GM12878 (cell line): ENCODE data around the gene GJA1. TPM values are rescaled to one million over a fixed set of nuclear protein-coding genes. Genes with fewer than 3 reads are reported as not detected.

Source experiments
- ATAC-seq: fragments of 200-7000 bp; cut with Tn5 transposase; 3 replicates; pipeline ENCODE4 v1.9.1; 2020; ENCODE audit warnings: mild to moderate bottlenecking, moderate library complexity
- BruUV-seq: library from RNA; stranded (reverse); fragments of 400-500 nt; replicated peaks from 2 replicates; lab custom pipeline; 2021; lab: Mats Ljungman, UMichigan
- CTCF ChIA-PET: fragments of 300-600 bp; sonication (Branson Sonifier 250); formaldehyde crosslinking; extraction: SDS; loops from one replicate; lab custom pipeline; 2021; ENCODE audit warnings: inconsistent platforms; lab: Yijun Ruan, JAX
- POLR2A ChIA-PET: fragments of 350-600 bp; formaldehyde crosslinking; extraction: SDS; loops from one replicate; lab custom pipeline; 2021; ENCODE audit warnings: inconsistent platforms; lab: Charles Lee
- RAD21 ChIA-PET: fragments of 300-600 bp; sonication (Branson Sonifier 250); formaldehyde crosslinking; loops from one replicate; lab custom pipeline; 2023; ENCODE audit warnings: antibody characterized with exemption; ENCODE audit not compliant: unreplicated experiment; lab: Charles Lee
- SMC1A ChIA-PET: fragments of 300-600 bp; sonication (Branson Sonifier 250); formaldehyde crosslinking; loops from one replicate; lab custom pipeline; 2023; ENCODE audit not compliant: unreplicated experiment, uncharacterized antibody; lab: Charles Lee
- DNase-seq: peaks from one replicate; pipeline ENCODE4 v3.0.0-alpha.2; 2011; ENCODE audit warnings: low read depth, low spot score
- FAIRE-seq: peaks from 3 replicates; lab custom pipeline; 2011; peaks lifted over from hg19 to GRCh38; lab: Jason Lieb, UNC
- H2AFZ ChIP-seq: 2 replicates; pipeline ENCODE4 v1.6.0; 2011; ENCODE audit warnings: low read depth, low read length, control low read depth; ENCODE audit not compliant: control insufficient read depth
- H3K27ac ChIP-seq: 2 replicates; pipeline ENCODE4 v1.5.1; 2011; ENCODE audit warnings: control low read depth; ENCODE audit not compliant: control insufficient read depth, insufficient read depth
- H3K27me3 ChIP-seq, 2 experiments: replicated peaks in 1 of 2; 2 replicates each; pipeline versions ENCODE4 v1.6.0 to v1.6.1; 2011; ENCODE audit warnings: low read length in 1 of 2; ENCODE audit not compliant: control insufficient read depth in 2 of 2, insufficient read depth in 2 of 2
- H3K36me3 ChIP-seq, 2 experiments: 2 replicates each; pipeline ENCODE4 v1.5.1; 2011; ENCODE audit warnings: low read length in 1 of 2; ENCODE audit not compliant: control insufficient read depth in 2 of 2, insufficient read depth in 2 of 2
- H3K4me1 ChIP-seq: 2 replicates; pipeline ENCODE4 v1.6.1; 2011; ENCODE audit warnings: mild to moderate bottlenecking, low read length, moderate library complexity, mixed read lengths; ENCODE audit not compliant: control insufficient read depth, insufficient read depth
- H3K4me2 ChIP-seq: 2 replicates; pipeline ENCODE4 v1.6.0; 2011; ENCODE audit warnings: control low read depth; ENCODE audit not compliant: control insufficient read depth, insufficient read depth
- H3K4me3 ChIP-seq: fragments of 200-600 bp; sonication (generic); 2 replicates; pipeline ENCODE4 v1.5.1; 2016
- H3K79me2 ChIP-seq: 2 replicates; pipeline ENCODE4 v1.6.0; 2011; ENCODE audit warnings: low read length; ENCODE audit not compliant: control insufficient read depth, insufficient read depth
- H3K9ac ChIP-seq: 2 replicates; pipeline ENCODE4 v1.8.0; 2011; ENCODE audit warnings: low read length, control low read depth, mixed read lengths; ENCODE audit not compliant: control insufficient read depth, insufficient read depth
- H3K9me3 ChIP-seq: replicated peaks from 3 replicates; pipeline ENCODE4 v1.5.1; 2011; ENCODE audit warnings: mild to moderate bottlenecking, low read length; ENCODE audit not compliant: control insufficient read depth, insufficient read depth
- H4K20me1 ChIP-seq: 2 replicates; pipeline ENCODE4 v1.6.0; 2011; ENCODE audit not compliant: control insufficient read depth, insufficient read depth
- CHD4 ChIP-seq: fragments of 200-600 bp; sonication (generic); IDR thresholded peaks from 2 replicates; pipeline ENCODE4 v1.6.1; 2016; ENCODE audit warnings: mild to moderate bottlenecking
- IKZF1 ChIP-seq: fragments of 450-650 bp; conservative IDR thresholded peaks from 2 replicates; pipeline ENCODE4 v1.6.1; 2017; ENCODE audit warnings: antibody characterized with exemption, mild to moderate bottlenecking
- MXI1 ChIP-seq: fragments of 150-350 bp; IDR thresholded peaks from 2 replicates; pipeline ENCODE4 v1.6.1; 2011; ENCODE audit warnings: low read depth, mild to moderate bottlenecking, inconsistent platforms, low read length, improper control_type of control experiment
- RBBP5 ChIP-seq: fragments of 200-600 bp; sonication (generic); conservative IDR thresholded peaks from 2 replicates; pipeline ENCODE4 v1.6.1; 2016
- RCOR1 ChIP-seq: conservative IDR thresholded peaks from 2 replicates; pipeline ENCODE4 v1.6.1; 2012; ENCODE audit warnings: low read depth, low read length, improper control_type of control experiment
- RUNX3 ChIP-seq: IDR thresholded peaks from 2 replicates; pipeline ENCODE4 v1.6.1; 2012; ENCODE audit warnings: low read length, inconsistent platforms
- SUZ12 ChIP-seq: fragments of 200-600 bp; sonication (generic); IDR thresholded peaks from one replicate; pipeline ENCODE4 v1.6.1; 2018; ENCODE audit warnings: antibody characterized with exemption, mild to moderate bottlenecking; ENCODE audit not compliant: unreplicated experiment
- ZBED1 ChIP-seq: IDR thresholded peaks from 2 replicates; pipeline ENCODE4 v1.6.1; 2016; ENCODE audit warnings: borderline replicate concordance
- WGBS: methylation state at CpG from one replicate; pipeline ENCODE4 v1.1.6; 2016; ENCODE audit warnings: low lambda C conversion rate; ENCODE audit not compliant: insufficient replicate concordance, insufficient coverage; ENCODE audit errors: missing lambda C conversion rate; 5-methylcytosine and 5-hydroxymethylcytosine counted together
- in situ Hi-C: fragments of 300-500 bp; cut with MboI; formaldehyde crosslinking; loops from 9 replicates; pipeline ENCODE4 v1.14.3; 2018; ENCODE audit warnings: mixed read lengths
- intact Hi-C: fragments of 100-400 bp; cut with micrococcal nuclease; formaldehyde crosslinking; loops from one replicate; pipeline ENCODE4 v1.14.2; 2022; ENCODE audit not compliant: unreplicated experiment
- polyA plus RNA-seq, 11 experiments: library from polyadenylated mRNA; depleted of rRNA in 4 of 11; unstranded in 6 of 11; stranded (reverse) in 5 of 11; fragments of >200 nt; fragmentation: Nextera tagmentation in 4 of 11; fragmentation: Illumina TruSeq in 1 of 11; extraction: Ambion mirVana in 4 of 11; extraction: Trizol in 1 of 11; gene quantifications; 1 replicate in 1 of 11; 2 replicates in 10 of 11; pipeline versions ENCODE4 v1.2.1 to v1.2.3, GENCODE V29; 2011 to 2016; ENCODE audit warnings: inconsistent platforms in 2 of 11, missing spikeins in 2 of 11, low read depth in 1 of 11
- total RNA-seq, 4 experiments: library from RNA; depleted of rRNA in 3 of 4; stranded (reverse); fragments of >200 nt in 3 of 4; fragmentation: Illumina TruSeq in 1 of 4; extraction: Trizol in 1 of 4; gene quantifications; 2 replicates each; pipeline versions ENCODE4 v1.2.1 to v1.2.3, GENCODE V29; 2013 to 2021
- TF ChIP-seq, protein P1 (sequence below): fragments of 450-650 bp; IDR thresholded peaks from 2 replicates; pipeline ENCODE4 v1.6.1; 2017; ENCODE audit warnings: mild to moderate bottlenecking, moderate library complexity
- TF ChIP-seq, protein P2 (sequence below): IDR thresholded peaks from 2 replicates; pipeline ENCODE4 v1.6.1; 2012; ENCODE audit warnings: mild to moderate bottlenecking, low read depth, low read length
- TF ChIP-seq, protein P3 (sequence below): fragments of 450-650 bp; IDR thresholded peaks from 2 replicates; pipeline ENCODE4 v1.6.1; 2017; ENCODE audit warnings: antibody characterized with exemption, mild to moderate bottlenecking, moderate library complexity

Gene GJA1
- total and polyA plus RNA-seq, 10 of the 15 experiments (the other 5 are each of a cell fraction or from before 2014, with no cell fraction given) = 0.11 to 0.69 (median 0.11) TPM; not detected in 7

DNA sequence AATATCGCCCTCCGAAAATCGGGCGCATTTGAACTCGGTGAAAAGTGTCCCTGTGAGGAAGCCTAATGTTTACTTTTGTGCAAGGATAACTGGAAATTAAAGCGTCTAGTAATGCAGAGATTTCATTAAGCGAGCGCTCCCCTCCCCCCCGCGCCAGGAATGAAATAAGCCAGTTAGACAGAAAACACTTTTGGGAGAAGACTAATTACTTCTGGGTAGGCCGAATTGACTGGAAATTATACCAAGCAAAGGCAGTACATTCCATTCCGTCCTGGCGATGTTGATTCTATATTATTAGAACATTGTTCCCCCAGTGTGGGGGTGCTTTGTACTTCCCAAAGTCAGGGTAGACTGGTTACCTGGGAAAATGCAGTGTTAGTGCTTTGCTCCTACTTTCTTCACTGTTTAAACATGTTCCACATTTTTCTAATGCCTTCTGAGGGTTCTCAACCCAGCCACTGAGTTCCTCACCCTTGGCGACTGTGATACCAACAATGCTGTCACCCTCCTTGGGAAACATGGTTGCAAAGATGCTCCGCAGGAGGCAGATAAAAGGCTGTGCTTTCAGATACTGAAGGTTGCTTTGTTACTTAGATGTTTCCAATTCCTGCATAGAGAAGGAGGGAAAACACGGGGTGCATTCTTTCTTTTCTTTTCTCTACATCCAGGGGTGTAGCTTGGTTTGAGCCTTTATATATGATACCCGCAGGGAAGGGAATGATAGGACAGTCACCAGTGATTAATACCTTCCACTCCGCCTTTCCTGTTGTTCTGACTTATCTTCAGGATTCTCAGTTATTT, 2.6 kb downstream of the GJA1 start (continued):
- TF ChIP-seq, protein P1, sequence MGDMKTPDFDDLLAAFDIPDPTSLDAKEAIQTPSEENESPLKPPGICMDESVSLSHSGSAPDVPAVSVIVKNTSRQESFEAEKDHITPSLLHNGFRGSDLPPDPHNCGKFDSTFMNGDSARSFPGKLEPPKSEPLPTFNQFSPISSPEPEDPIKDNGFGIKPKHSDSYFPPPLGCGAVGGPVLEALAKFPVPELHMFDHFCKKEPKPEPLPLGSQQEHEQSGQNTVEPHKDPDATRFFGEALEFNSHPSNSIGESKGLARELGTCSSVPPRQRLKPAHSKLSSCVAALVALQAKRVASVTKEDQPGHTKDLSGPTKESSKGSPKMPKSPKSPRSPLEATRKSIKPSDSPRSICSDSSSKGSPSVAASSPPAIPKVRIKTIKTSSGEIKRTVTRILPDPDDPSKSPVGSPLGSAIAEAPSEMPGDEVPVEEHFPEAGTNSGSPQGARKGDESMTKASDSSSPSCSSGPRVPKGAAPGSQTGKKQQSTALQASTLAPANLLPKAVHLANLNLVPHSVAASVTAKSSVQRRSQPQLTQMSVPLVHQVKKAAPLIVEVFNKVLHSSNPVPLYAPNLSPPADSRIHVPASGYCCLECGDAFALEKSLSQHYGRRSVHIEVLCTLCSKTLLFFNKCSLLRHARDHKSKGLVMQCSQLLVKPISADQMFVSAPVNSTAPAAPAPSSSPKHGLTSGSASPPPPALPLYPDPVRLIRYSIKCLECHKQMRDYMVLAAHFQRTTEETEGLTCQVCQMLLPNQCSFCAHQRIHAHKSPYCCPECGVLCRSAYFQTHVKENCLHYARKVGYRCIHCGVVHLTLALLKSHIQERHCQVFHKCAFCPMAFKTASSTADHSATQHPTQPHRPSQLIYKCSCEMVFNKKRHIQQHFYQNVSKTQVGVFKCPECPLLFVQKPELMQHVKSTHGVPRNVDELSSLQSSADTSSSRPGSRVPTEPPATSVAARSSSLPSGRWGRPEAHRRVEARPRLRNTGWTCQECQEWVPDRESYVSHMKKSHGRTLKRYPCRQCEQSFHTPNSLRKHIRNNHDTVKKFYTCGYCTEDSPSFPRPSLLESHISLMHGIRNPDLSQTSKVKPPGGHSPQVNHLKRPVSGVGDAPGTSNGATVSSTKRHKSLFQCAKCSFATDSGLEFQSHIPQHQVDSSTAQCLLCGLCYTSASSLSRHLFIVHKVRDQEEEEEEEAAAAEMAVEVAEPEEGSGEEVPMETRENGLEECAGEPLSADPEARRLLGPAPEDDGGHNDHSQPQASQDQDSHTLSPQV = no peak
- no peak for TF ChIP-seq MXI1
- no peak for TF ChIP-seq RUNX3
- TF ChIP-seq ZBED1 = no peak
- TF ChIP-seq RCOR1 = no peak
- TF ChIP-seq SUZ12 = no peak
- no peak for TF ChIP-seq IKZF1

DNA sequence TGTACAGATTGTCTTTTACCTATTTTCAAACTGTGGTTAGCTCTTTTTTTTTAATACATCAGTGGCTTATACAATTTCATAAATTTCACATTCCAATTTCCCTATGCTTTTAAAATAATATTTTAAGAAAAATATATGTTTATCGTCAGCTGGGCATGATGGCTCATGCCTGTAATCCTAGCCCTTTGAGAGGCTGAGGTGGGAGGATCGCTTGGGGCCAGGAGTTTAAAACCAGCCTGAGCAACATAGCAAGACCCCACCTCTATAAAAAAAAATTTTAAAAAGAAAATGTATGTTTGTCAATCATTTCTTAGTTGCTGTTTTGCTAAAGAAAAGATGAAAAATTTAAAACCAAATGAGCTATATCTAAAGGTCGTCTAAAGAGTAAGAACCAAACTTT, 3.4 kb downstream of the GJA1 start:
- peaks cover 0 to 2% of the 10 kb centered on the region in 2 experiments; a peak in 2 of 4 replicates for H3K27me3 ChIP-seq
- intact Hi-C loops (no loop called here), in situ Hi-C loops (no loop called here)
- ChIA-PET SMC1A (no interaction called here), CTCF (no interaction called here), RAD21 (no interaction called here), POLR2A (no interaction called here)
- no TSS peak for BruUV-seq
- no peaks in the 10 kb centered on the region for H3K36me3 ChIP-seq
- H3K27ac ChIP-seq = no peak overlapping the region
- DNase-seq (no peak), ATAC-seq (no peak), FAIRE-seq (no peak)
- H3K79me2 ChIP-seq = no peaks in the 10 kb centered on the region
- 50% methylated on average over 3 of the region's 3 CpGs for WGBS
- no peak overlapping the region for H3K4me3 ChIP-seq
- no peak overlapping the region for H3K4me2 ChIP-seq
- no peaks in the 10 kb centered on the region for H3K9me3 ChIP-seq
- H4K20me1 ChIP-seq = no peaks in the 10 kb centered on the region
- H3K9ac ChIP-seq = no peak overlapping the region
- no peak overlapping the region for H2AFZ ChIP-seq
- no peaks in the 10 kb centered on the region for H3K4me1 ChIP-seq
- TF ChIP-seq RBBP5 (no peak), CHD4 (no peak)
- TF ChIP-seq, protein P2, sequence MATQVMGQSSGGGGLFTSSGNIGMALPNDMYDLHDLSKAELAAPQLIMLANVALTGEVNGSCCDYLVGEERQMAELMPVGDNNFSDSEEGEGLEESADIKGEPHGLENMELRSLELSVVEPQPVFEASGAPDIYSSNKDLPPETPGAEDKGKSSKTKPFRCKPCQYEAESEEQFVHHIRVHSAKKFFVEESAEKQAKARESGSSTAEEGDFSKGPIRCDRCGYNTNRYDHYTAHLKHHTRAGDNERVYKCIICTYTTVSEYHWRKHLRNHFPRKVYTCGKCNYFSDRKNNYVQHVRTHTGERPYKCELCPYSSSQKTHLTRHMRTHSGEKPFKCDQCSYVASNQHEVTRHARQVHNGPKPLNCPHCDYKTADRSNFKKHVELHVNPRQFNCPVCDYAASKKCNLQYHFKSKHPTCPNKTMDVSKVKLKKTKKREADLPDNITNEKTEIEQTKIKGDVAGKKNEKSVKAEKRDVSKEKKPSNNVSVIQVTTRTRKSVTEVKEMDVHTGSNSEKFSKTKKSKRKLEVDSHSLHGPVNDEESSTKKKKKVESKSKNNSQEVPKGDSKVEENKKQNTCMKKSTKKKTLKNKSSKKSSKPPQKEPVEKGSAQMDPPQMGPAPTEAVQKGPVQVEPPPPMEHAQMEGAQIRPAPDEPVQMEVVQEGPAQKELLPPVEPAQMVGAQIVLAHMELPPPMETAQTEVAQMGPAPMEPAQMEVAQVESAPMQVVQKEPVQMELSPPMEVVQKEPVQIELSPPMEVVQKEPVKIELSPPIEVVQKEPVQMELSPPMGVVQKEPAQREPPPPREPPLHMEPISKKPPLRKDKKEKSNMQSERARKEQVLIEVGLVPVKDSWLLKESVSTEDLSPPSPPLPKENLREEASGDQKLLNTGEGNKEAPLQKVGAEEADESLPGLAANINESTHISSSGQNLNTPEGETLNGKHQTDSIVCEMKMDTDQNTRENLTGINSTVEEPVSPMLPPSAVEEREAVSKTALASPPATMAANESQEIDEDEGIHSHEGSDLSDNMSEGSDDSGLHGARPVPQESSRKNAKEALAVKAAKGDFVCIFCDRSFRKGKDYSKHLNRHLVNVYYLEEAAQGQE = no peak
- TF ChIP-seq, protein P3, sequence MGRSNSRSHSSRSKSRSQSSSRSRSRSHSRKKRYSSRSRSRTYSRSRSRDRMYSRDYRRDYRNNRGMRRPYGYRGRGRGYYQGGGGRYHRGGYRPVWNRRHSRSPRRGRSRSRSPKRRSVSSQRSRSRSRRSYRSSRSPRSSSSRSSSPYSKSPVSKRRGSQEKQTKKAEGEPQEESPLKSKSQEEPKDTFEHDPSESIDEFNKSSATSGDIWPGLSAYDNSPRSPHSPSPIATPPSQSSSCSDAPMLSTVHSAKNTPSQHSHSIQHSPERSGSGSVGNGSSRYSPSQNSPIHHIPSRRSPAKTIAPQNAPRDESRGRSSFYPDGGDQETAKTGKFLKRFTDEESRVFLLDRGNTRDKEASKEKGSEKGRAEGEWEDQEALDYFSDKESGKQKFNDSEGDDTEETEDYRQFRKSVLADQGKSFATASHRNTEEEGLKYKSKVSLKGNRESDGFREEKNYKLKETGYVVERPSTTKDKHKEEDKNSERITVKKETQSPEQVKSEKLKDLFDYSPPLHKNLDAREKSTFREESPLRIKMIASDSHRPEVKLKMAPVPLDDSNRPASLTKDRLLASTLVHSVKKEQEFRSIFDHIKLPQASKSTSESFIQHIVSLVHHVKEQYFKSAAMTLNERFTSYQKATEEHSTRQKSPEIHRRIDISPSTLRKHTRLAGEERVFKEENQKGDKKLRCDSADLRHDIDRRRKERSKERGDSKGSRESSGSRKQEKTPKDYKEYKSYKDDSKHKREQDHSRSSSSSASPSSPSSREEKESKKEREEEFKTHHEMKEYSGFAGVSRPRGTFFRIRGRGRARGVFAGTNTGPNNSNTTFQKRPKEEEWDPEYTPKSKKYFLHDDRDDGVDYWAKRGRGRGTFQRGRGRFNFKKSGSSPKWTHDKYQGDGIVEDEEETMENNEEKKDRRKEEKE = no peak
